GM18861 (cell line): ENCODE results near the gene ANKRD63.

ENCODE experiments used
- ATAC-seq: cut with Tn5 transposase; IDR thresholded peaks from one replicate; pipeline ENCODE4 v1.9.1; 2021; ENCODE audit not compliant: unreplicated experiment

ANKRD63 gene

DNA sequence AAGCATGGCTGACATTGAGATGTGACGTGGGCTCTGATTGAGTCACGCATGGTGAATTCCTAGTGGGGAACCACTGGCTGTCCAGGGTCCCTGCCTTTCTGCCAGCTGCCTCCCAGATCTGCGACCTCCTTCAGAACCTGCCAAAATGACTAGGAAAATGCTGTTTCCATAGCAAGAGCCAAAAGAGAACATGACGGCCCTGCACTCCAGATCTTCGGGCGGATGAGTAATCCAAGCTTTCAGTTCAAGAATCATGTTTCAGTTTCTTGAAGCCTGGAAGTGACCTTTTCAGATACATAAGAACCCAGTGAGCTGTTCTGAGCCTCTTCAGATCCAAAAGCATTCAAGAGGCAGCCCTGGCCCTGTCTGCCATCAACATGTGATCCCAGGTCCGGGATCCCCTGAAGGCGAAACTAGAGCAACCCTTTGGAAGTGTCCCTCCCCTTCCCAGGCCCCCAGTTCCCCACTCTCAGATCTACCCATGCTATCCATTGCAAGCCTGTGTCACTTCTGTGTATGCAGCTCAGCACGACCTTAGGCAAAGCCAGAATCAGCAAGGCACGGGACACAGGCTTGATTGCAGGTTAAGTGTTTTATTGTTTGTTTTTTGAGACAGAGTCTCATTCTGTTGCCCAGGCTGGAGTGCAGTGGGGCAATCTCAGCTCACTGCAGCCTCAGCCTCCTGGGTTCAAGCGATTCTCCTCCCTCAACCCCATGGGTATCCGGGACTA lies 19.7 kb downstream of the ANKRD63 start:
- no peak for ATAC-seq

DNA sequence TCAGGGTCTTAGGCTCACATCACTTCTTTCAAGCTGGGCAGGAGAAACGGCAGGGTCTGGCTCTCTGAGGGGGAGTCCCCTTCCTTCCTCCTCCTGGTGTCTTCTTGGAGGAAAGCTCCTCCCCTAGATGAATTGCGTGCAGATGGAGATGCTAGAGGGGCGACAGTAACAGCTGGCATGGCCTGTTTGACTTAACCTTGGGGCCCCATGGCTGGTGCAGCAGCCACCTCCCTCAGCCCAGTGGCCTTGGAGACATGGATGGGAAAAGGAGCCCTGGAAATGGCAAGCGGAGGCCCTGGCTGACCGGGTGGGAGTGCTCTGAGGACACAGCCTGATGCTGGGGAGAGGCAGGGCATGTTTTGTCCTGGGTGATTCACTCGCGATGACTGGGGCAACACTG lies 23.8 kb downstream of the ANKRD63 start:
- no peak for ATAC-seq

DNA sequence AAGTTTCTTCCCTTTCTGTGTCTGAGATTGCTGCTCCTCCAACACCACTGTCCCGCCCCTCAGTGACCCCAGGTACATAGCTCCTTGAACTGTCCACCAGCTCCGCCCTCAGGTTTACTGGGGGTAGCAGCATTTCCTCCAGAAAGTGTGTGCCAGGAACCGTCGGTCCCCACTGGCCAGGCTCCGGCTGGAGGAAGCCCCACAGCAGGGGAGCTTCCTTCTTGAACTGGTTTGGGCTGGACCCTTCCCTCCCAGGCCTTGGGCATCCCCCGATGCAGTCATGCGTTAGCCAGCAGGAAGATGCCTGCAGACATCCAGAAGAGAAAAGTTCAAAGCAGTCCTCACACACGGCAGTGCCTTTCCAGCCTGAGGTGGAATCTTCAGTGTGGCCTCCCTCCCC lies 24.3 kb downstream of the ANKRD63 start:
- ATAC-seq, result no peak

DNA sequence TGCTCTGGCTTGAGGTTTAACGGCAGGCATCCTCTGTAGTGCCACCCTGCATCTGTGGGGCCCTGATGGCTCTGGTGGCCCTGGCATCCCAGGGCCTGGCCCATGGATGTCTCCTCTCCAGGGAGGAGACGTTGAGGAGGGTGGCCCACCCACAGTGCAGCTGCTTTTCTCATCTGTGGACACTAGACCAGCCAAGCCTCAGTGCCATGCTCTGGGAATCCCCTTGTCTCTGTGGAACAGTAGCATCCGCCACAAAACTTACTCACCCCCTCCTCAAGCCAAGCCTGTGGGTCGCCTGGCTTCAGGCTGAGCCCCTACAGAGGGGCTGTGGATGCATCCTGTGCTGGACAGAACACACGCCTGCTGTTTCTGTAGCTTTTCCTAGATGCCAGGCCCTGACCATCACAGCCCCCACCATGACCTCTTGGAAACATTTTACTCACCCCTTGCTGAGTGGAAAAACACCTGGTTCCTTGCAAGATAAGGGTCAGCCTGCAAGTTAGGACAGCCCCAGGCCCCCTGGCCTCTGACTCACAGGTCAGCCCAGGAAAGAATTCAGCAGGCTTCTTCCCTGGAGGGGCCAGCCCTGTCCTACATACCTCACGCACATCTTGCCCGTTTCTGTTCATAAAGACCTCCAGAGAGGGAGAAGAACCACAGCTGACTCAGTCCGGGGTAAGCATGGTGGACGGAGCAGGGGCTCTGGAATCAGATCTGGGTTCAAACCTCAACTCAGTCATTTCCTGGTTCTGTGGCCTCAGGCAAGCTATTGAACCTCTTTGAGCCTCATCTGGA lies 25.0 kb downstream of the ANKRD63 start:
- ATAC-seq, result no peak

DNA sequence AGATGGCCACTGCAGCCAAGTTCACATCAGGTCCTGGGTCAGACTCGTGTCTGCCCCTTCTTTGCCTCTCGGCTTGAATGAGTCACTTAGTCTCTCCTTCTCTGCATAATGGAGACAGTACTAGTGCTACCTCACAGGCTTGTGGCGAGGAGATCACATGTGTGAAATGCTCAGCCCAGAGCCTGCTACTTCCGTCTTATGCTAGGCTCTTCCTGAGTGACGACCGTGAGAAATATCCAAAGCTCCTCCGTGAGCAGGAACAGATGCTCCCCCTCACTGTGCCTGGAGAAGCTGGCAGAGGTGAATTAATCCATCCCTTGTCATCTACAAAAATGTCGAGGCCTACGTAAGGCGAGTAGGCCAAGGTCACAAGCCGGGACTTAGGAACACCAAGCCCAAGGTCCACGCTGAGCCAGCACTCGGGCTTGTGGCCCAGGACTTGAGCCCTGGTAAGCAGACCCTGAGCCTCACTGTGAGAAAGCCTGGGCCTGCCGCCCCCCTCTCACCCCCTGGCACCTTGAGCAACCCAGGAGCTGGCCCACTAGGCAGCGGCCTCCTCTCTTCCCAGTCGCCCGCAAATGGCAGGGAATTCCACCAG lies 26.1 kb downstream of the ANKRD63 start:
- no peak for ATAC-seq

DNA sequence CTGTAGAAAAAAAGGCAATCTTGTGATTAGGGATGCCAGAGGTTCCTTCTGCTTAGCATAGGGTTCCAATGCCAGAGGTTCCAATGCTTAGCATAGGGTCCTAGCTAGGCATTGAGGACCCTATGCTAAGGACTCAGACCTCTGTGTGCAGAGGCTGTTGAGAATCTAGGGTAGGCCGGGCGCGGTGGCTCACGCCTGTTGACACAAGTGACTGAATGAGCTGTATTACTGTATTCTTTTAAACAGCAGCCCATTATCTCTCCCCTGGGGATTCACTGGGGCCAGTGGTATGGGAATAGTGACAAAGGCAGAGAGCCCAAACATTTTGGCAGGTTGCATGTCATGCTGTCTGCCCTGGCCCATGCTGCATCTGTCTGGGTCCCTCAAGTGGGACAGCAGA lies 27.8 kb downstream of the ANKRD63 start:
- ATAC-seq, result no peak

DNA sequence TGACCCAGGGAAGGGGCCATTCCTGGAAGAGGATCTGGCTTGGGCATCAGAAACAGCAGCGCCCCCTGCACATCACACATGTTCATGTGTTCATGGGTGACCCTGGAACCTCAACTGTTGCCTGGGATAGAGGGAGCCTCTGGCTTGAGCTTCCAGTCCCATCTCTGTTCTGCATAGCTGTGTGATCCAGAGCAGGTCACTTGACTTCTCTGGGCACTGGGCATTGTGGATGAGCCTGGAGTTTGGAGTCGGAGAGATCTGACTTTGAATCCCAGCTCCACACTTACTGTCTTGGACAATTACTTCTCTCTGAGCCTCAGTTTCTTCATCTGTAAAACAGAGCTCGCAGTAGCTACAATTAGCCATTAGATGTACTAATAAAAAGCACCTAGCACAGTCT lies 28.4 kb downstream of the ANKRD63 start:
- ATAC-seq, result no peak

DNA sequence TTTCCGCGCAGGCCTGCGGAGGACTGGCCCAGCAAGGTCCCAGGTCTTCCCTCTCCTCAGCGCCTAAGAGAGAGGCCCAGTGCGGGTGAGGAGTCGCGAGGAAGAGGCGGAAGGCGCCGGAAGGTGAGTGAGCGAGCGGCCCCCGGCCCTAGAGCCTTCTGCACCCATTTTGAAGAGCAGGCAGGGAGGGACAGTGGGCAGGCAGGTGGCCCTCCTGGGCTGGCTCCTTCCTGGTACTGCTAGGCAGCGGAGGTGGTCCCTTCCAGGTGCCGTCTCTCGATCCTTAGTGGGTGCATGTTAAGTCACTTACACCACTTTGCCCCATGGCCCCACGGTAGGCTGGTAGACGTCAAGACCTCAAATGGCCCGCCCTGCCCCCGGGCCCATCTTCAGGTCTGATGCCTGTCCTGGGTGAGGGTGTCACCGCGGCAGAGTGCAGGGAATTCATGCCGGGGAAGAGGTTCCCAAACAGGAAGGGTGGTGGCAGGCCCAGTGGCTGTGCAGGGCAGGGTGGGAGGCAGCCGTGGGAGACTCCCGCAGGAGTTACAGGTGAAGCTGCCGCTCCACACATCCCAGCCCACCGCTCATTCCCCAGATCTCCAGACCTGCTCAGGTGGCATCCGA lies 29.6 kb downstream of the ANKRD63 start:
- ATAC-seq, result no peak

DNA sequence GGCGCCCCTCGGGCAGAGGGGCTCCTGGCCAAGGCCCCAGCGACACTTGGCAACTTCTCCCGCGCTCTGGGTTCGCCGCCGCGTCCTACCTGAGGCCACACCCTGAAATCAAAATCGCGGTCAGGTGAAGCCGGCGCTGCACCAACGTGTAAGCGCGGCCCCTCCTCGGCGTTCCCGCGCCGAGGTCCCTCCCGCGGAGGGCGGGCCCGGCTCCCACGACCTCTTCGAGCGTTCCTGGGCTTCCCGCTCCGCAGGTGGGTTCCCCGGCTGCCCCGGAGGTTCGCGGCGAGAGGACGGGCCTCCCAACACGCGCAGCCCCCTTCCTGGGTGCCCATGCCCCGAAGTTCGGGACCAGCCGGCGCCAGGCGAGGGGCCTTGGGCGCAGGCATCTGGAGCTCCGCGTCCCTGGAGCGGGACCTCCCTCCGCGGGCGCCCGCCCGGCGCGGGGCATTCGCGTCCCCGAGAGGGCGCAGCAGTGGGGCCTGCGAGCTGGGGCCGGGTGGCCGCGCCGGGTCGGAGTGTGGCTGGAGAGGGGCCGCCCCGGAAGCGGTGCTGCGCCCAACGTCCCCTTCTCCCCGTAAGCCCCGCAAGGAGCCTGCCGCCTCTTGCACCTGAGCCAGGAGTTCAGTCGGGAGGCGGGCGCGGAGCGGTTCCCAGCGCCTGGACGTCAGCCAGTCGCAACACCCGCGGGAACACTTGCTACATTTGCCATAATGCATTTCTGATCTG lies 30.3 kb downstream of the ANKRD63 start:
- no peak for ATAC-seq

DNA sequence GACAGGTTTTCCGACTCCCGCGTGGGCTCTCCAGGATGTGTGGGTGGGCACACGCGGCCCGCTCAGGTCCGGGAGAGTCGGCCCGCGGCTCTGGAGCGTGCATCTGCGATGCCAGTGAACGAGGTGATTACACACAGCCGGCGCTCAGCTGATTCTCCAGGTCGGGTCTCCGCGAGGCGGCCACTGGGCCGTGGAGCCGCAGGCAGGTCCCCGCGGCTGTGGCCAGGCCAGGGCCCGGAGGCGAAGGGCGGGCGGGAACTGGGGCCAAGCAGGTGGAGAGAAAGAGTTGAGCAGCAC lies 30.8 kb downstream of the ANKRD63 start:
- no peak for ATAC-seq

DNA sequence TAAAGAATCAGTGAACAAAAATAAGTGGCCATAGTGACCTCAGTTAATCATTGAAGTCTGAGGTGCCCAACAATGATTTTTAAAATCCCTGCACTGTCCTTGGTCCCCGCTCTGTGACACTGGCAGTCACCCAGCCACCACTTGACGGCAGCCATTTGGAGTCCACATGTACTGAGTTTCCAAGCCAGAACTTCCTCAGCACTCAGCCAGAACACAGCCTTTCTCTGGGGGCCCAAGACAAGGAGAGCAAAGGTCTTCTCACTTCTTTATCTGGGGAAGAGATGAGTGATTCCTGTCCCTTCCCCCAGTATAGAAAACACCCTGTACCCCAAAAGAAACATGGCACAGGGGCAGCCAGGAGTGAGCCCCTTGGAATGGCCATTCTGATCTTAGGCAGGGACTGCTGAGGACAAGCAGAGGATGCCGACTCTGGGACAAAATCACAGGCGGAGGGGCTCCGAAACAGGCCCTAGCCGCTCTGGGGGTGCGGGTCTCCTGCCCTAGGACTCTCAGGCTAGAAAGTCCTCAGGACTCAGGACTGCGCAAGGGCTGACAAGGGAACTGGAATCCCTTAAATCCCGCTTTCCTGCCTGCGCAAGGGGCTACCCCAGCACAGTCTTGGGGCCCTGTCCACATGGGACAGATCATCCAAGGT lies 31.3 kb downstream of the ANKRD63 start:
- no peak for ATAC-seq

DNA sequence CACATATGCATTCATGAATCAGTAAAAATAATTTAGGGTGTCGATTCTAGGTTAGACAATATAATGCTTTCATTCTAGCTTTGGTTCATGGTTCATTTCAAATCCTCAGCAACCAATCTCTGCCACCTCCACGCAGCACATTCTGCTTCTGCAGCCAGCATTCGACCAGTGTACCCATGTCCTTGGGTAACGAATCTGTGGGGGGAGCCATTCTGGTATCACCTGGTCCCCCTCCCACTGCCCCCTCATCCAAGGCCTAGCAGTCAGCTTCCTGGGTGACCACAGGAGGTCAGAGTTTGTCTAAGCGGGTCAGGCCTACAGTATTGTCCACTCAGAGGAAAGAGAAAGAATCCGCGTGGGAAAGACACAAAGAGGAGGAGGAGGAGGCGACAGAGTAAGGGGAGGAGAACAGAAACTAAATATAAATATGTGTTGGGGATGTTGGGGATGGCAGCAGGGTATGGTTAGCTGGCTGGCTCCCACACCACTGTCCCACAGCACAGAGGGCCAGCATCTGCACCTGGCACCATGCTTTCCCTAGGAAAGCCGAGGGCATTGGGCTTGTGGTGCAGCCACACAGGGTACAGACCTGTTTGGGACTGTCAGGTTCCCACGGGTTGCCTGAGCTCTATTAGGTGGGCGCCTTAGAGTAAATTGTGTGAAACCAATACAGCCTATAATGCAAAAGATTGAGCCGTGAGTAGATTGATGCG lies 31.9 kb downstream of the ANKRD63 start:
- ATAC-seq, result no peak

DNA sequence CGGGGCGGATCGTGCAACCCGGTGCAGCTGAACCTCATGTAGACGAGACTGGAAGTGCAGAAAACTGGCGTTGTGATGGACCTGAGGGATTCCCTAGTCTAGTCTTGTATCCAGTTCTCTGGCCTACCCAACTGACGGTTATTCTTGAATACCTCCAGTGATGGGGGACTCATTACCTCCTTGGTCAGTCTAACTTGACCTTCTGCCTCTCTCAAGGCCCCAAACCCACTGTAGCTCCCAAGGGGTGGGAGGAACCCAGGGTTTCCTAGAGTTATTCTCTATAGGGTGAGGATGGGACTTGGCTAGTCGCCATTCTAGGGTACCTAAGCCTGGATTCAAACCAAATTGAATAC lies 32.6 kb downstream of the ANKRD63 start:
- no peak for ATAC-seq

DNA sequence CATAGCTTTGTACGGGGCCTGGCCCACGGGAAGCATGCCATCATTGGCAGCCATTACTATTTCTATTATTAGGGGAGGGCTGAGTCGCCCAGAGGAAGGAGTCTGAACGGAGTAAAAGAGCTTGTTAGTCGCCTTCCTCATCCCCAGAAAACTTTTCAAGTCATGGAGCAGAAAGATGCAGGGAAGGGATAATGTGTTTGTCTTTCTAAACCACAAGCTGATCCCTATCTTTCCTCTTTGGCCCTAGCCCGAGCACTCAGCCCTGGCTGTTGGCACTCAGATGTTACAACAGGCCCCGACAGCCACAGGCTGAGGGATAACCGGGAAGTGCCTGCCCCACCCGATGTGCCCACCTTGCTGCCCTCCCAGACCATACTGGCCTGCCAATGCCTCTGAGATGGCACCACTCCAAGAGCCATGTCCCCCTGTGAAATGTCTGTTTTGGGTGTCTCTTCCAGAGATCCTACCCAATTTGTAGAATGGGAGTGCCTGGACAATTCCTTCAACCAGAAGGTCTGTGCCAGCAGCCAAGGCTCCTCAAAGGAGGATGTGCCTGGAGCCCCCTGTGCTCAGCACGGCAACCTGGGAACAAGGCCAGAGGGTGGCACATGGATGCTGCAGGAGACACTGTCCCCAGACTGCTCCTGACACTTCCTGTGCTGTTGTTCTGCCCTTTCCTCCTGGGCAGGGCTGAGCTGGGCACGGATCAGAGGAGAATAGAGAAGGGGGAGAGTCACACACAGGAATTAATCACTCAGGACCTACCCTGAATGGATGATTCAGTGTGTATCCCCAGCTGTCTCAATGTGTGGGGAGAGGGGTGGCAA lies 33.2 kb downstream of the ANKRD63 start:
- ATAC-seq, result no peak

DNA sequence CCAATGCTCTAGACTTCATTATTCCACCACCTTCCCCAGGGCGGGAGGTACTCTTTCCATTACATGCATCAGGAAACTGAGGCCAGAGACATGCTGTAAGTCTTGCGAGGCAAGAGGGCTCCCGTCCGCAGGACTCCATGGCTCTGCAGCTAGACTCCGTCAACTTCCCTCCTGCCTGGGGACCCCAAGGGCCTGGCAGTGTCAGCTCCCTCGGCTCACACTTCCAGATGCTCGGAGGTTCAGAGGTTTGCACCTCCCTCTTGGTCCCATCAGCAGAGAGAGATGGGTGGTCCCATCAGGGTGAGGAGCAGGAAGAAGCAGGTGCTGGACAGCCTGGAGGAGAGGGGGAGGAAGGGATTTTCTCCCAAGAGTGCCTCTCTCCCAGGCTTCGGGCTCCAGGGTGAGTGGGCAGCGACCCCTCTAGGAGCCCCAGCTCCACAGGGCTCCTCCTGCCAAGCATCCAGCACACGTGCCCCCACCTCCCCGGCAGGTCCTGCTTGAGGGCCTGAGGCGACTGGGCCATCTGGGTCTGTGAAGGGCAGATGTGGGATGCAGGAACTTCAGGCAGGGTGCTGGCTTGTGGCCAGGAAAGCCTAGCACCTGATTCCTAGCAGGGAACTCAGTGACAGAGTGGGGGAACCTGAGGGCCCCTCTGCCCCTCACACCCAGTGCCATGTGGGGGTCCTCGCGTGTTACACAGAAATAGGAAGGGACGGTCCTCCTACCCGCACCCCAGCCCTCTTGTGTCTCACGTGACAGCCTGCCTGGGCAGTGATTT lies 34.7 kb downstream of the ANKRD63 start:
- no peak for ATAC-seq

DNA sequence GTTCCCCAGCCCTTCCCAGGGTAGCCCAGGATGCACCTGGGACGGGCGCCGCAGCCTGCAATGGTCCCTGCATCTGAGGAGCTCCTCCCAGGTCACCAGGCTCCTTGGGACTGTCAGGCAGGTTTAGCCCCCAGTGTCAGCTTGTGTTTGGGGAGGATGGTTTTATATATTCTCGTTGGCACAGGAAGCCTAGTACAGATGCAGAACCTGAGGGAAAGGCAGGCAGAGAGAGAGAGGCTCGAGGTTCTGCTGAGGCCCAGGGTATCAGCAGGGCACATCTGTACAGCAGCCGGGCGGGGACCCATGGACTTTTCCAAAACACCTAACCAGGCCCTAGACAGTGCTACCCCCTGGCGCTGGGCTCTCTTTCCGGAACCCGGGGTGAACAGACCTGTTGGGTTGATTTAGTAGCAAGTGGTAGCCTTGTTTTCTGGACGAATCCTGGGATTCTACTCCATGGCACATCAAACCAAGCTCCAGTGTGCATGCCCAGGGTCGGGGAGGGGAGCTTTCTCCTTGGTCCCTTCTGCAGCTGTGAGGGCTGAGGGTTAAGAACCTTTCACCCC lies 35.4 kb downstream of the ANKRD63 start:
- no peak for ATAC-seq

DNA sequence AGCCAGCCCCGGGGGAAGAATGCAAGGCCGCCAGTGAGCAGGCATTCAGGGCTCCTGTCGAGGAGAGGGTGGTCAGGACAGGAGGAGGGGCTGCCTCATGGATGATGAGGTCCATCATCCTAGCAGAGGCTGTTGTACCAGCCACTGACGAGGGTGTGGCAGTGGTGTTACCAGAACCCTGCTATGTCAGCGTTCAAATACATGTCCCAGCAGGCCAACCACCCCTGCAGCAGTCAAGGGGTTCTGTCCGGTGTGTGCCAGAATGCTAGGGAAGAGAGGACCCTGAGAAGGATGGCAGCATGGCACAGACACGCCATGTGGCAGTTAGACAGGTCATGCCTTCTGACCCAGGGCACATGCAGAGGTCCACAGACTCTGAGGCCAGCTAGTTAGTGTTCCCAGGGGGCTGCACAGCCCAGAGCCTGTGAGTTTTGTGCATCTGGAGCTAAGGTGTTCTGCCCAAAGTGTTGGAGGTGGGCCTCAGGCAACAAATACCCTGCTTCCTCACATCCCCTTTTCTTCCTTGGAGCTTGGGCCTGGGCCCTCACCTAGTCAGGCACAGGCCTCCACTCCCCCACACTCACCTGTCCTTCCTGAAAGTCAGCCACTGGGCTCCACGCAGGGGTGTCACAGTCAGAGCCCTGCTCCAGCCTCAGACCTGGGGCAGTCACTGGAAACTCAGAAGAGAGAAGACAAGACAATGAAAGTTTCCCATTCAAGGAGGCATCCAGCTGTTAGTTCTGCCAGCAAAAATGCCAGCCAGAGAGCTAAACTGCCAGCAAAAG lies 36.2 kb downstream of the ANKRD63 start:
- ATAC-seq, result no peak
